BLaER1 treated with 17β-estradiol and CSF1 and Interleukin-3, amounts not matched to agents 10 nM and 100 nM (cell line): ENCODE measurements around the gene HOXD9.

Source experiments
- H3K27ac ChIP-seq, 11 experiments: shearing (Covaris generic); formaldehyde crosslinking; 2 replicates each; pipeline ENCODE4 v1.8.1; 2022
- H3K27me3 ChIP-seq, 11 experiments: shearing (Covaris generic); formaldehyde crosslinking; 2 replicates each; pipeline ENCODE4 v1.8.1; 2022
- H3K36me3 ChIP-seq, 11 experiments: shearing (Covaris generic); formaldehyde crosslinking; 2 replicates each; pipeline ENCODE4 v1.8.1; 2022
- H3K4me1 ChIP-seq, 10 experiments: shearing (Covaris generic); formaldehyde crosslinking; 2 replicates each; pipeline ENCODE4 v1.8.1; 2022
- H3K4me2 ChIP-seq, 11 experiments: shearing (Covaris generic); formaldehyde crosslinking; 2 replicates each; pipeline ENCODE4 v1.8.1; 2022
- H3K4me3 ChIP-seq, 10 experiments: shearing (Covaris generic); formaldehyde crosslinking; 2 replicates each; pipeline ENCODE4 v1.8.1; 2022
- H3K9ac ChIP-seq, 11 experiments: shearing (Covaris generic); formaldehyde crosslinking; 2 replicates each; pipeline ENCODE4 v1.8.1; 2022
- H3K9me3 ChIP-seq, 11 experiments: shearing (Covaris generic); formaldehyde crosslinking; replicated peaks in 1 of 11; 2 replicates each; pipeline ENCODE4 v1.8.1; 2022
- H4K20me1 ChIP-seq, 11 experiments: shearing (Covaris generic); formaldehyde crosslinking; 2 replicates each; pipeline ENCODE4 v1.8.1; 2022
- Cebpa-rat ChIP-seq, 11 experiments: shearing (Covaris generic); IDR thresholded peaks; 2 replicates each; pipeline ENCODE4 v1.8.1; 2022

Gene HOXD9

DNA sequence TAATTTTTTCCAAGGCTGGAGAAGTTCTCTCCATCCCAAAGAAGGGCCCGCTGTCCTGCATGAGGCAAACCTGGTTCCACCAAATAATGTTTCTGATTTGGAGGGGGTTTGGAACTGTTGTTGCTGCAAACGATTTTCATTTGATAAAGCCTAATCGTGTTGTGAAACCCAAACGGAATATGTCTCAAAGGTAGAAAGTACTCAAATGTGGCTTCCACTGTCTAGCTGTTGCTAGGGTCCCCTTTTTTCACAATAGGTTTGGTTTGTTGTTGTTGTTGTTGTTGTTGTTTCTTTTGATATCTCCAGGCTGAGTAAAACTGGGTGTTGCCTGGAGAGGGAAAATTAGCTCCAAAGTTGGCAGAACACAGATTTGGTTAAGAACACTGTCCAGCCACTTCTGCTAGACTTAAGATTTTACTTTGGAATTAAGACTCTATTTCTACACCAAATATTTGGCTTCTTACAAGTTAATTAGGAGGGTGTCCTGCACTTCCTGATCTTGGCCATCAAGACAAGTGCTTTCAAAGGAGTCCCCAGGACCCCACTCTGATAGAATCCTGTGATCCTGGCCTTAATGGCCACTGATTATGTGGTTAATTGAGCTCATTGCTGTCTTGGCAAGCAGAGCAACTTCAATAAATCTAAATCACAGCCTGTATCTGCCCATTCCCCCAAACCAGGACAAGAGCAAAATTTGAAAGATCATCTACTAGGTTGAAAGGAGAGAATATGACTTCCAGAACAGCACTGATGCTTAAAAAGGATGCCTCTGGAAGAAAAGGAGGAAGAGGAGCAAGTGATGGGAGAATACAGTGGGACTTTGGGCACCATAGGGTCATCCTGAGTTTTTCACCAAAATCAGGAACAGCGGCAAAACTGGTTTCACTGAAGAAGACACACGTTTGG, 33.3 kb upstream of the HOXD9 start:
- no peak overlapping the region for H3K4me2 ChIP-seq
- H3K4me1 ChIP-seq, result peaks cover 0 to 12% (median 0%) of the 10 kb centered on the region in 10 experiments; a peak in 5 of 20 replicates
- peaks cover 100% of the 10 kb centered on the region in 11 experiments for H3K27me3 ChIP-seq
- H3K36me3 ChIP-seq, result no peaks in the 10 kb centered on the region
- H3K4me3 ChIP-seq, result no peak overlapping the region
- H3K9ac ChIP-seq, result no peak overlapping the region
- peaks cover 0 to 91% (median 74%) of the 10 kb centered on the region in 11 experiments; a peak in 17 of 22 replicates for H4K20me1 ChIP-seq
- H3K9me3 ChIP-seq, result peaks cover 16 to 48% (median 30%) of the 10 kb centered on the region in 11 experiments
- H3K27ac ChIP-seq, result no peak overlapping the region
- TF ChIP-seq Cebpa-rat (IDR thresholded peaks at IDR 0.05), result no peak

GRCh38 chr2:176089843-176090395, 32.6 kb upstream of the HOXD9 start:
- H3K9ac ChIP-seq, result no peak overlapping the region
- TF ChIP-seq Cebpa-rat (IDR thresholded peaks at IDR 0.05), result no peak
- peaks cover 0 to 12% (median 0%) of the 10 kb centered on the region in 10 experiments; a peak in 5 of 20 replicates for H3K4me1 ChIP-seq
- H3K4me2 ChIP-seq, result no peak overlapping the region
- H3K9me3 ChIP-seq, result peaks cover 12 to 45% (median 23%) of the 10 kb centered on the region in 11 experiments; a peak in 21 of 22 replicates
- no peak overlapping the region for H3K27ac ChIP-seq
- H3K27me3 ChIP-seq, result peaks cover 100% of the 10 kb centered on the region in 11 experiments
- peaks cover 0 to 97% (median 74%) of the 10 kb centered on the region in 11 experiments; a peak in 17 of 22 replicates for H4K20me1 ChIP-seq
- no peaks in the 10 kb centered on the region for H3K36me3 ChIP-seq
- no peak overlapping the region for H3K4me3 ChIP-seq

DNA sequence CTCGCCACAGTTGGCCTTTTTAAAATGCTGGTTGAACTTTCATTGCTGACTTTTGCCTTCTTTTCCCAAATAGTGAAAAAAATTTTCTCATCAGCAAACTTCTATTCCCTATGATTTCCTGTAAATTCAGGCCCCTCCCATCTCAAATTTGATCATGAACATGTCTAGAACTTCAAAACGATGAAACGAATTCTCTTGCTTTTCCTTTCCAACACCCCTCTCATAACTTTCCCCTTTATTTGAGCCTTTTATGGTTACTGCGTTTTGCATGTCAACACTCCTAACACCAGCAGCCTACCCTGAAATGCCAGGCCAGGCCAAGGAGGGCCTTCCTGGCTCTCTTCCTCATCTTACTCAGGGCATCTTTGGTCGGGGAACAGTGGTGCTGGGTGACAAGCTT, 31.7 kb upstream of the HOXD9 start:
- TF ChIP-seq Cebpa-rat (IDR thresholded peaks at IDR 0.05), result no peak
- peaks cover 0 to 11% (median 0%) of the 10 kb centered on the region in 10 experiments; a peak in 4 of 20 replicates for H3K4me1 ChIP-seq
- H3K27ac ChIP-seq, result no peak overlapping the region
- H3K4me2 ChIP-seq, result no peak overlapping the region
- no peak overlapping the region for H3K4me3 ChIP-seq
- H4K20me1 ChIP-seq, result peaks cover 0 to 94% (median 68%) of the 10 kb centered on the region in 11 experiments; a peak in 17 of 22 replicates
- peaks cover 100% of the 10 kb centered on the region in 11 experiments for H3K27me3 ChIP-seq
- H3K36me3 ChIP-seq, result no peaks in the 10 kb centered on the region
- H3K9ac ChIP-seq, result no peak overlapping the region
- peaks cover 9 to 35% (median 14%) of the 10 kb centered on the region in 11 experiments; a peak in 20 of 22 replicates for H3K9me3 ChIP-seq

DNA sequence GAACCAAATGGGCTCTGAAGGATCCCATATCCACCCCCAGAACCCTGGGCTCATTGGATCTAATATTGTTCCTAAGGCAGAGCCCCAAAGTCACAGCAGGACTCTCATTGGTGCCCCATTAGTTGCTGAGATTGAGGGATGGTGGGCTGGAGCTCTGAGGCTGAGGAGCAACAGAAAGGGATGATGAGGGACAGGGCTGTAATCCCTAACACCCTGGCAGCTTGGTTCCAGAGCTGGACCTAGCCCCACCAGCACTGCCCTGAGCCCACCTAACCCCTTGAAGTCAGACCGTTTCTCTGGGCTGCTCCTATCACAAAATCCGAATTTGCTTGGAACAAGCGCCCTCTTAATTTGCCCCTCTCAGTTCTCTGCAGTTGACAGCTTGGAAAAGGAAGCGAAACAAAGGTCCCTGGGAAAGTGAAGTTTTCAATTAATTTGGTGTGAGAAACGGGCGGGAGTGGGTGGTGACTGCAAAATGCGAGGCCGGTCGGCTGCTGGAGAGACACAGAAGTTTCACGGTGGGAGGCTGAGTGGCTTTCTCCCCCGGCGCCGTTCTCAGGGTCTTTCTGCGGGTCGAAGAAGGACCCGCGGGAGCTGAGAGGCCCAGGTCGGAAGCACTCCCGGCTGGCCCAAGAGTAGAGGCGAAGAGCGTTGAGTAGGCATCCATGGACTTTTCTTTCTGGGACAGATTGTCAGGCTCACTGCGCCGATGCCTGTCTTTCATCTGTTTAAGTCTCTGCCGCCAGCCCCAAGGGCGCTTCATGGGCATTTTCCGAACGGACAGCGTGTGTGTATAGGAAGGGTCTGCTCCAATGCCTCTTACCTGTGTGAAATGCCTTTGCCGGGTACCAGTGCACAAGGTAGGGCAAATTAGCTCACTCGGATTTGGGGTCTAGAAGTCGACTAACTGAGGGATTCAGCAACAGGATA, 30.9 kb upstream of the HOXD9 start:
- no peak for TF ChIP-seq Cebpa-rat (IDR thresholded peaks at IDR 0.05)
- Histone ChIP-seq H3K4me3 (no peak overlapping the region), H3K27me3 (peaks cover 100% of the 10 kb centered on the region in 11 experiments), H3K9ac (no peak overlapping the region), H3K9me3 (peaks cover 9 to 34% (median 14%) of the 10 kb centered on the region in 11 experiments; a peak in 20 of 22 replicates), H3K36me3 (no peaks in the 10 kb centered on the region), H3K27ac (no peak overlapping the region), H3K4me1 (peaks cover under 1 to 6% (median 2%) of the 10 kb centered on the region in 10 experiments; a peak in 12 of 20 replicates), H4K20me1 (peaks cover 0 to 92% (median 70%) of the 10 kb centered on the region in 11 experiments; a peak in 18 of 22 replicates), H3K4me2 (peak overlapping the region in 2 of 11 experiments; percentile 20 to 33; a peak in 1 of 22 replicates)

DNA sequence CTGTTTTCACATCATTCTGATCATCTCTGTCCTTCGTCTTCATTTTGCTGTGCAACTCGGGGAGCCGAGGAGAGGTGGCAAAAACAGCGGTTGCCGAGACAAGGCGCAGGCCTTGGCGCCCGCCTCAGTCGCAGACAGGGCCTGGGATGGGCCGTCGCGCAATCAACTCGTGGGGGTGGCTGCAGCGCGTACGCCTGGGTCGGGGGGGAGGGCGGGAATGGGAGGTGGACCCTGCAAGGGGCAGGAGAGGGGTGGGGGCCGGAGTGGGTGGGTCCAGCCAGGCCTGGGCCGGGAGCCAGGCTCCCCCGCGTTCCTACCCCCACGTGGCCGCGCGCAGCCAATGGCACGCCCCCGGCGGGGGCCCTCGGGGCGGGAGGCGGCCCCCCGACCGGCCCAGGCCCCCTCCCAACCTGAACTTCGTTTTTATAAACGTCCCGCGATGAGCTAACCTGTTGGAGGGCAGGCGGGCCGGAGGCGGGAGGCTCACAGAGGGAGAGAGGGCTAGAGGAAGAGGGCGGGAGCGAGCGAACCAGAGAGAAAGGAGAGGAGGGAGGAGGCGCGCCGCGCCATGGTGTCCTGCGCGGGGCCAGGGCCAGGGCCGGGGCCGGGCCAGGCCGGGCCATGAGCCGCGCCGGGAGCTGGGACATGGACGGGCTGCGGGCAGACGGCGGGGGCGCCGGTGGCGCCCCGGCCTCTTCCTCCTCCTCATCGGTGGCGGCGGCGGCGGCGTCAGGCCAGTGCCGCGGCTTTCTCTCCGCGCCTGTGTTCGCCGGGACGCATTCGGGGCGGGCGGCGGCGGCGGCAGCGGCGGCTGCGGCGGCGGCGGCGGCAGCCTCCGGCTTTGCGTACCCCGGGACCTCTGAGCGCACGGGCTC, 30.0 kb upstream of the HOXD9 start, which contains the start of gene HOXD13:
Gene HOXD13 (plus strand): TSS at position 452 of the 875 bp plus-strand sequence. CDS start 170 bp downstream, at position 622.
- no peak within 1 kb of the TSS for H3K27ac ChIP-seq
- no peak for TF ChIP-seq Cebpa-rat (IDR thresholded peaks at IDR 0.05)
- H3K4me1 ChIP-seq, result peaks cover 6 to 15% (median 10%) of the 10 kb centered on the region in 10 experiments; a peak in 15 of 20 replicates
- H3K4me2 ChIP-seq, result peak within 1 kb of the TSS in 10 of 11 experiments; percentile 10 to 75 (median 28); a peak in 13 of 22 replicates
- H3K4me3 ChIP-seq, result peak within 1 kb of the TSS in 8 of 10 experiments; percentile 7 to 44 (median 30); a peak in 13 of 20 replicates
- peaks cover 100% of the 10 kb centered on the region in 11 experiments for H3K27me3 ChIP-seq
- H4K20me1 ChIP-seq, result peaks cover 0 to 95% (median 75%) of the 10 kb centered on the region in 11 experiments; a peak in 18 of 22 replicates
- no peak within 1 kb of the TSS for H3K9ac ChIP-seq
- no peaks in the 10 kb centered on the region for H3K36me3 ChIP-seq
- peaks cover 9 to 34% (median 14%) of the 10 kb centered on the region in 11 experiments; a peak in 20 of 22 replicates for H3K9me3 ChIP-seq

DNA sequence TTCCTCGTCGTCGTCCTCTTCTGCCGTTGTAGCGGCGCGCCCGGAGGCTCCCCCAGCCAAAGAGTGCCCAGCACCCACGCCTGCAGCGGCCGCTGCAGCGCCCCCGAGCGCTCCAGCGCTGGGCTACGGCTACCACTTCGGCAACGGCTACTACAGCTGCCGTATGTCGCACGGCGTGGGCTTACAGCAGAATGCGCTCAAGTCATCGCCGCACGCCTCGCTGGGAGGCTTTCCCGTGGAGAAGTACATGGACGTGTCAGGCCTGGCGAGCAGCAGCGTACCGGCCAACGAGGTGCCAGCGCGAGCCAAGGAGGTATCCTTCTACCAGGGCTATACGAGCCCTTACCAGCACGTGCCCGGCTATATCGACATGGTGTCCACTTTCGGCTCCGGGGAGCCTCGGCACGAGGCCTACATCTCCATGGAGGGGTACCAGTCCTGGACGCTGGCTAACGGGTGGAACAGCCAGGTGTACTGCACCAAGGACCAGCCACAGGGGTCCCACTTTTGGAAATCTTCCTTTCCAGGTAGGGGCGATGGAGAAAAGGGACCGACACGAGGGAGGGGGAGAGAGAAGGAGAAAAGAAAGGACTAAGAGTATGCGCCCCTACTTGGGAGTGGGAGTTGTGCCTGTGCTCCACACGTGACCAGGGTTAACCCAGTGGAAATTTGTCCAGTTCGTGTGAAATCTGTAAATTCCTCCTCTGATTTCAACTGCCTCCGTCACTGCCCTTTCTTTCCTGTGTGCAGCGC, 29.2 kb upstream of the HOXD9 start:
- Histone ChIP-seq H3K9me3 (peaks cover 9 to 34% (median 14%) of the 10 kb centered on the region in 11 experiments; a peak in 20 of 22 replicates), H3K4me2 (peak overlapping the region in 10 of 11 experiments; percentile 10 to 75 (median 28); a peak in 12 of 22 replicates), H3K9ac (no peak overlapping the region), H3K27me3 (peaks cover 100% of the 10 kb centered on the region in 11 experiments), H3K27ac (no peak overlapping the region), H3K36me3 (no peaks in the 10 kb centered on the region), H4K20me1 (peaks cover 0 to 94% (median 70%) of the 10 kb centered on the region in 11 experiments; a peak in 17 of 22 replicates), H3K4me3 (peak overlapping the region in 8 of 10 experiments; percentile 7 to 44 (median 30); a peak in 13 of 20 replicates), H3K4me1 (peaks cover 6 to 19% (median 11%) of the 10 kb centered on the region in 10 experiments; a peak in 15 of 20 replicates)
- TF ChIP-seq Cebpa-rat (IDR thresholded peaks at IDR 0.05), result no peak

- Histone ChIP-seq H3K4me1 (peaks cover 6 to 19% (median 11%) of the 10 kb centered on the region in 10 experiments; a peak in 15 of 20 replicates), H3K27ac (no peak overlapping the region), H3K4me2 (no peak overlapping the region), H3K4me3 (no peak overlapping the region), H3K9ac (no peak overlapping the region), H3K36me3 (no peaks in the 10 kb centered on the region), H3K27me3 (peaks cover 100% of the 10 kb centered on the region in 11 experiments), H4K20me1 (peaks cover 0 to 94% (median 68%) of the 10 kb centered on the region in 11 experiments; a peak in 17 of 22 replicates), H3K9me3 (peaks cover 9 to 34% (median 14%) of the 10 kb centered on the region in 11 experiments; a peak in 20 of 22 replicates)
- TF ChIP-seq Cebpa-rat (IDR thresholded peaks at IDR 0.05), result no peak
These were observed 28.6 kb upstream of the HOXD9 start for GRCh38 chr2:176093898-176094249.
